Spinal cord (tissue), 10 donors: ENCODE results near the gene TMEM147. TPM values are rescaled to one million over a fixed set of nuclear protein-coding genes. Genes with fewer than 3 reads are reported as not detected.

ENCODE experiments used
- DNase-seq, 6 donors: peaks; one replicate each; pipeline versions ENCODE4 v3.0.0 to v3.0.0-alpha.2; 2013 to 2015; ENCODE audit warnings: low spot score in 6 of 6, low read depth in 4 of 6
- H3K27ac ChIP-seq: one replicate; pipeline ENCODE4 v1.5.1; 2013; ENCODE audit warnings: low read depth, low read length, control low read depth
- H3K27me3 ChIP-seq: one replicate; pipeline ENCODE4 v1.6.1; 2013; ENCODE audit warnings: low read length; ENCODE audit not compliant: control insufficient read depth, insufficient read depth
- H3K36me3 ChIP-seq: one replicate; pipeline ENCODE4 v1.6.1; 2013; ENCODE audit warnings: low read length; ENCODE audit not compliant: control insufficient read depth, insufficient read depth
- H3K4me1 ChIP-seq: one replicate; pipeline ENCODE4 v1.6.1; 2013; ENCODE audit warnings: low read length; ENCODE audit not compliant: control insufficient read depth, insufficient read depth
- H3K4me3 ChIP-seq: one replicate; pipeline ENCODE4 v1.5.1; 2013; ENCODE audit warnings: low read depth, low read length, control low read depth
- H3K9me3 ChIP-seq: one replicate; pipeline ENCODE4 v1.6.1; 2013; ENCODE audit warnings: low read length; ENCODE audit not compliant: control insufficient read depth, insufficient read depth
- WGBS: methylation state at CpG from one replicate; pipeline ENCODE4 v1.1.5; 2013; ENCODE audit warnings: missing lambda C conversion rate; ENCODE audit not compliant: insufficient coverage; 5-methylcytosine and 5-hydroxymethylcytosine counted together
- long read RNA-seq, 4 donors: transcript quantifications; one replicate each; lab custom pipeline, GENCODE V29; 2026
- polyA plus RNA-seq, 2 donors: library from polyadenylated mRNA; unstranded; fragments of 120-200 nt; gene quantifications; one replicate each; pipeline ENCODE4 v1.2.1, GENCODE V29; 2013; ENCODE audit not compliant: insufficient read length in 2 of 2
- total RNA-seq, 2 donors: library from RNA; depleted of rRNA in 1 of 2; stranded (reverse); fragments of 120-200 nt in 1 of 2; fragments of >200 nt in 1 of 2; gene quantifications; one replicate each; pipeline versions ENCODE4 v1.2.3 to v1.2.4, GENCODE V29; 2013 to 2014
- donor health status: healthy.

TMEM147 gene
- total RNA-seq (100 to 1,000 TPM in 1 of 2 donors, 10 to 100 TPM in 1; 58.2 to 126 TPM), polyA plus RNA-seq (100 to 1,000 TPM; 108 to 109 TPM)
- long read RNA-seq, donor 1, transcript TMEM147-201 (7 exons, 899 nt) = major isoform, 62 of 138 reads
- long read RNA-seq, donor 1, transcript TMEM147-202 (6 exons, 935 nt) = minor isoform, 6 of 138 reads
- long read RNA-seq, donor 1, transcript TMEM147-207 (2 exons, 1,783 nt) = minor isoform, 5 of 138 reads
- long read RNA-seq, donor 1, partial matches to known transcripts = 60 of 138 reads
- long read RNA-seq, donor 1, other reads (novel, unspliced or antisense) = 0 of 138 reads
- long read RNA-seq, donor 2, transcript TMEM147-201 (7 exons, 899 nt) = major isoform, 34 of 52 reads
- long read RNA-seq, donor 2, partial matches to known transcripts = 12 of 52 reads
- long read RNA-seq, donor 2, other reads (novel, unspliced or antisense) = 0 of 52 reads
- long read RNA-seq, donor 3, transcript TMEM147-201 (7 exons, 899 nt) = major isoform, 34 of 49 reads
- long read RNA-seq, donor 3, partial matches to known transcripts = 8 of 49 reads
- long read RNA-seq, donor 3, other reads (novel, unspliced or antisense) = 0 of 49 reads
- long read RNA-seq, donor 4, transcript TMEM147-207 (2 exons, 1,783 nt) = minor isoform, 5 of 120 reads
- long read RNA-seq, donor 4, transcript TMEM147-201 (7 exons, 899 nt) = major isoform, 53 of 120 reads
- long read RNA-seq, donor 4, transcript TMEM147-202 (6 exons, 935 nt) = minor isoform, 6 of 120 reads
- long read RNA-seq, donor 4, partial matches to known transcripts = 53 of 120 reads
- long read RNA-seq, donor 4, other reads (novel, unspliced or antisense) = 0 of 120 reads

GRCh38 chr19:35545001-35545854 lies at the start of gene TMEM147:
TMEM147 (plus strand) TSS chr19:35545626; CDS start chr19:35545740, 114 bp downstream.
- peaks cover 52% of the 10 kb centered on the region for H3K36me3 ChIP-seq
- 0% methylated on average over 83 of the region's 85 CpGs for WGBS
- no peaks in the 10 kb centered on the region for H3K9me3 ChIP-seq
- peak within 1 kb of the TSS; percentile 71 for H3K27ac ChIP-seq
- peak; percentile 71 to 96 (median 84) for DNase-seq
- peak within 1 kb of the TSS; percentile 88 for H3K4me3 ChIP-seq
- peaks cover 24% of the 10 kb centered on the region for H3K4me1 ChIP-seq
- H3K27me3 ChIP-seq = no peaks in the 10 kb centered on the region

GRCh38 chr19:35497406-35497805 lies 48.0 kb upstream of the TMEM147 start:
- no peak for DNase-seq
- Histone ChIP-seq H3K27ac (no peak overlapping the region), H3K9me3 (no peaks in the 10 kb centered on the region), H3K4me3 (no peak overlapping the region), H3K27me3 (no peaks in the 10 kb centered on the region), H3K36me3 (peaks cover 9% of the 10 kb centered on the region), H3K4me1 (peaks cover 8% of the 10 kb centered on the region)
- 82% methylated on average over 14 of the region's 14 CpGs for WGBS

- Histone ChIP-seq H3K27me3 (no peaks in the 10 kb centered on the region), H3K4me1 (peaks cover 8% of the 10 kb centered on the region), H3K9me3 (no peaks in the 10 kb centered on the region), H3K4me3 (no peak overlapping the region), H3K27ac (no peak overlapping the region), H3K36me3 (peaks cover 9% of the 10 kb centered on the region)
- 89% methylated on average over 2 of the region's 3 CpGs for WGBS
- no peak for DNase-seq
Observed at GRCh38 chr19:35498220-35498619, 47.2 kb upstream of the TMEM147 start.

- H3K4me1 ChIP-seq = peaks cover 8% of the 10 kb centered on the region
- no peaks in the 10 kb centered on the region for H3K9me3 ChIP-seq
- peaks cover 9% of the 10 kb centered on the region for H3K36me3 ChIP-seq
- no peaks in the 10 kb centered on the region for H3K27me3 ChIP-seq
- 85% methylated on average over 4 of the region's 9 CpGs for whole genome bisulfite sequencing
- H3K4me3 ChIP-seq = no peak overlapping the region
- no peak for DNase-seq
- H3K27ac ChIP-seq = no peak overlapping the region
Observed at GRCh38 chr19:35498984-35499527, 46.4 kb upstream of the TMEM147 start.

GRCh38 chr19:35500611-35501010 lies 44.8 kb upstream of the TMEM147 start:
- Histone ChIP-seq H3K9me3 (no peaks in the 10 kb centered on the region), H3K36me3 (peaks cover 9% of the 10 kb centered on the region), H3K4me1 (peaks cover under 1% of the 10 kb centered on the region), H3K27me3 (no peaks in the 10 kb centered on the region), H3K4me3 (no peak overlapping the region), H3K27ac (no peak overlapping the region)
- 86% methylated on average over 6 of the region's 10 CpGs for WGBS
- DNase-seq = no peak

GRCh38 chr19:35501684-35502083 lies 43.7 kb upstream of the TMEM147 start:
- no peak overlapping the region for H3K27ac ChIP-seq
- no peak for DNase-seq
- no peaks in the 10 kb centered on the region for H3K4me1 ChIP-seq
- no peaks in the 10 kb centered on the region for H3K9me3 ChIP-seq
- no peak overlapping the region for H3K4me3 ChIP-seq
- H3K36me3 ChIP-seq = peaks cover 9% of the 10 kb centered on the region
- WGBS = 81% methylated on average over 8 of the region's 15 CpGs
- peaks cover 5% of the 10 kb centered on the region for H3K27me3 ChIP-seq

GRCh38 chr19:35502751-35503150 lies 42.7 kb upstream of the TMEM147 start:
- Histone ChIP-seq H3K4me1 (no peaks in the 10 kb centered on the region), H3K27ac (no peak overlapping the region), H3K27me3 (peaks cover 8% of the 10 kb centered on the region), H3K4me3 (no peak overlapping the region), H3K9me3 (no peaks in the 10 kb centered on the region), H3K36me3 (peaks cover 9% of the 10 kb centered on the region)
- DNase-seq = no peak
- WGBS = no CpG with 5 or more reads among the region's 4 CpGs

GRCh38 chr19:35506011-35506410 lies 39.4 kb upstream of the TMEM147 start:
- WGBS = 87% methylated on average over 5 of the region's 7 CpGs
- H3K4me1 ChIP-seq = peaks cover 13% of the 10 kb centered on the region
- H3K36me3 ChIP-seq = peaks cover 3% of the 10 kb centered on the region
- no peaks in the 10 kb centered on the region for H3K9me3 ChIP-seq
- H3K27ac ChIP-seq = no peak overlapping the region
- no peak for DNase-seq
- H3K4me3 ChIP-seq = no peak overlapping the region
- peaks cover 38% of the 10 kb centered on the region for H3K27me3 ChIP-seq

- Histone ChIP-seq H3K4me3 (no peak overlapping the region), H3K9me3 (no peaks in the 10 kb centered on the region), H3K36me3 (no peaks in the 10 kb centered on the region), H3K27ac (no peak overlapping the region), H3K27me3 (peaks cover 48% of the 10 kb centered on the region), H3K4me1 (peaks cover 13% of the 10 kb centered on the region)
- DNase-seq = no peak
- 87% methylated on average over 11 of the region's 11 CpGs for WGBS
Observed at GRCh38 chr19:35507561-35507960, 37.9 kb upstream of the TMEM147 start.
